A673 (cell line): ENCODE measurements around the gene SETD4.

Experiments
- EZH2 ChIP-seq: fragments of 200-600 bp; sonication (generic); IDR thresholded peaks from 2 replicates; pipeline ENCODE4 v1.6.1; 2017; ENCODE audit warnings: borderline replicate concordance, low read depth, mild to moderate bottlenecking, mixed read lengths, antibody characterized with exemption, low read length; ENCODE audit not compliant: poor library complexity, severe bottlenecking
- TF ChIP-seq, protein P1 (sequence below): fragments of 300-800, 200-600 bp; sonication (generic); conservative IDR thresholded peaks from 2 replicates; pipeline ENCODE4 v1.5.1; 2017; ENCODE audit warnings: low read depth, mild to moderate bottlenecking, antibody characterized with exemption, low read length, moderate library complexity, mixed read lengths

DNA sequence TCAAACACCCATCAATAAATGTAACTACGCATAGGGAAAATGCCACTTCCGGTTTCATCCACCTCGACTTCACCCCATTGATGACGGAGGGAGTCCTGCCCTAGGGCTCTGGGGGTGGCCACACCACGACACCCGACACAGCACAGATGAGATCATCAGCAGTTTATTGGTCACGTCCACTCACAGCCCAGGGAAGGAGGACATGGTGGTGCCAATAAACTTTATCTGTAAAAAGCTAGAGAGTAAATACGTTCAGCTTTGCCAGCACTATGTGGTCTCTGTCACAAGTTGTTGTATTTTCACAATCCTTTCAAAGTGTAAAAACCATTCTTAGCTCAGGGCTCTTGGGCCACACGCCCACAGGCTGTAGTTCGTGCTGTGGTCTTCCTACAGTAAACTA lies 16.3 kb downstream of the SETD4 start:
- TF ChIP-seq EZH2: no peak
- TF ChIP-seq, protein P1, sequence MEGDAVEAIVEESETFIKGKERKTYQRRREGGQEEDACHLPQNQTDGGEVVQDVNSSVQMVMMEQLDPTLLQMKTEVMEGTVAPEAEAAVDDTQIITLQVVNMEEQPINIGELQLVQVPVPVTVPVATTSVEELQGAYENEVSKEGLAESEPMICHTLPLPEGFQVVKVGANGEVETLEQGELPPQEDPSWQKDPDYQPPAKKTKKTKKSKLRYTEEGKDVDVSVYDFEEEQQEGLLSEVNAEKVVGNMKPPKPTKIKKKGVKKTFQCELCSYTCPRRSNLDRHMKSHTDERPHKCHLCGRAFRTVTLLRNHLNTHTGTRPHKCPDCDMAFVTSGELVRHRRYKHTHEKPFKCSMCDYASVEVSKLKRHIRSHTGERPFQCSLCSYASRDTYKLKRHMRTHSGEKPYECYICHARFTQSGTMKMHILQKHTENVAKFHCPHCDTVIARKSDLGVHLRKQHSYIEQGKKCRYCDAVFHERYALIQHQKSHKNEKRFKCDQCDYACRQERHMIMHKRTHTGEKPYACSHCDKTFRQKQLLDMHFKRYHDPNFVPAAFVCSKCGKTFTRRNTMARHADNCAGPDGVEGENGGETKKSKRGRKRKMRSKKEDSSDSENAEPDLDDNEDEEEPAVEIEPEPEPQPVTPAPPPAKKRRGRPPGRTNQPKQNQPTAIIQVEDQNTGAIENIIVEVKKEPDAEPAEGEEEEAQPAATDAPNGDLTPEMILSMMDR: no peak
